ENCODE measurements around the gene UBE2G1. TPM values are rescaled to one million over a fixed set of nuclear protein-coding genes. Genes with fewer than 3 reads are reported as not detected.

The UBE2G1 gene
- total RNA-seq, 2 experiments from 2014 or later = 58.5 to 58.8 TPM

- Mint-ChIP-seq H3K4me1 (ENCODE audit: low read depth) (peaks cover 7% of the 10 kb centered on the region), H3K27ac (no peak overlapping the region), H3K4me3 (no peak overlapping the region), H3K27me3 (no peaks in the 10 kb centered on the region), H3K9me3 (no peaks in the 10 kb centered on the region), H3K36me3 (ENCODE audit: low read depth) (peaks cover 67% of the 10 kb centered on the region)
- CTCF ChIA-PET = no interaction called here
- Histone ChIP-seq H3K4me1 (ENCODE audit: insufficient read depth, low read length) (peaks cover 5% of the 10 kb centered on the region), H3K27ac (ENCODE audit: low read depth in 1 of 2, low read length in 2 of 2) (no peak overlapping the region), H3K4me3 (ENCODE audit: low read length) (no peak overlapping the region), H3K9me3 (ENCODE audit: control insufficient read depth in 1 of 2, insufficient read depth in 1 of 2, low read length in 2 of 2) (no peaks in the 10 kb centered on the region), H3K36me3 (ENCODE audit: insufficient read depth, low read length) (peaks cover 51% of the 10 kb centered on the region), H3K27me3 (ENCODE audit: control insufficient read depth in 1 of 2, insufficient read depth in 2 of 2, low read length in 2 of 2) (no peaks in the 10 kb centered on the region)
- intact Hi-C loops (cut with DNase I, micrococcal nuclease) = no loop called here
- DNase-seq = no peak
- no peak for TF ChIP-seq CTCF (IDR thresholded peaks at IDR 0.05)
- POLR2A ChIA-PET = no interaction called here
- no peak for ATAC-seq (ENCODE audit: poor library complexity)
Observed at GRCh38 chr17:4241535-4241934, 124.9 kb downstream of the UBE2G1 start.

GRCh38 chr17:4236456-4236855 lies 130.0 kb downstream of the UBE2G1 start:
- DNase-seq (no peak), ATAC-seq (ENCODE audit: poor library complexity) (no peak)
- Mint-ChIP-seq H3K36me3 (ENCODE audit: low read depth) (peaks cover 79% of the 10 kb centered on the region), H3K4me3 (no peak overlapping the region), H3K9me3 (no peaks in the 10 kb centered on the region), H3K4me1 (ENCODE audit: low read depth) (peaks cover 20% of the 10 kb centered on the region), H3K27ac (no peak overlapping the region), H3K27me3 (no peaks in the 10 kb centered on the region)
- Histone ChIP-seq H3K36me3 (ENCODE audit: insufficient read depth, low read length) (peaks cover 54% of the 10 kb centered on the region), H3K27ac (ENCODE audit: low read depth in 1 of 2, low read length in 2 of 2) (no peak overlapping the region), H3K9me3 (ENCODE audit: control insufficient read depth in 1 of 2, insufficient read depth in 1 of 2, low read length in 2 of 2) (no peaks in the 10 kb centered on the region), H3K4me1 (ENCODE audit: insufficient read depth, low read length) (peaks cover 7% of the 10 kb centered on the region), H3K4me3 (ENCODE audit: low read length) (no peak overlapping the region), H3K27me3 (ENCODE audit: control insufficient read depth in 1 of 2, insufficient read depth in 2 of 2, low read length in 2 of 2) (no peaks in the 10 kb centered on the region)
- intact Hi-C loops (cut with DNase I, micrococcal nuclease) = no loop called here
- ChIA-PET POLR2A (interaction anchor here (0.7 kb wide), 1 partner anchor 27 kb away, joined by 3 read pairs; the partner anchor contains the start of gene ANKFY1), CTCF (interaction anchor here (1.0 kb wide), 1 partner anchor 20 kb away, joined by 4 read pairs; no protein-coding TSS in a partner anchor)
- no peak for TF ChIP-seq CTCF (IDR thresholded peaks at IDR 0.05)

GRCh38 chr17:4235372-4236279 lies 130.8 kb downstream of the UBE2G1 start:
- CTCF ChIA-PET = interaction anchor here (0.6 to 1.0 kb wide), 3 partner anchors 20 to 388 kb away, joined by 3 to 4 read pairs (median 3); no protein-coding TSS in a partner anchor
- Mint-ChIP-seq H3K27me3 (no peaks in the 10 kb centered on the region), H3K9me3 (no peaks in the 10 kb centered on the region), H3K27ac (no peak overlapping the region), H3K36me3 (ENCODE audit: low read depth) (peaks cover 78% of the 10 kb centered on the region), H3K4me3 (no peak overlapping the region), H3K4me1 (ENCODE audit: low read depth) (peaks cover 24% of the 10 kb centered on the region)
- Histone ChIP-seq H3K9me3 (ENCODE audit: control insufficient read depth in 1 of 2, insufficient read depth in 1 of 2, low read length in 2 of 2) (no peaks in the 10 kb centered on the region), H3K27ac (ENCODE audit: low read depth in 1 of 2, low read length in 2 of 2) (no peak overlapping the region), H3K27me3 (ENCODE audit: control insufficient read depth in 1 of 2, insufficient read depth in 2 of 2, low read length in 2 of 2) (no peaks in the 10 kb centered on the region), H3K4me1 (ENCODE audit: insufficient read depth, low read length) (peaks cover 7% of the 10 kb centered on the region), H3K4me3 (ENCODE audit: low read length) (no peak overlapping the region), H3K36me3 (ENCODE audit: insufficient read depth, low read length) (peaks cover 51% of the 10 kb centered on the region)
- POLR2A ChIA-PET = no interaction called here
- DNase-seq (no peak), ATAC-seq (ENCODE audit: poor library complexity) (no peak)
- TF ChIP-seq CTCF (IDR thresholded peaks at IDR 0.05) = no peak
- intact Hi-C loops (cut with DNase I, micrococcal nuclease) = no loop called here

Measured in CD4-positive, alpha-beta T cell (primary cell).